ENCODE measurements around the gene TIE1.

GRCh38 chr1:43272161-43272560 lies 28.6 kb upstream of the TIE1 start:
- no peak for TF ChIP-seq CTCF (IDR thresholded peaks at IDR 0.05)
- no peak for TF ChIP-seq EP300 (IDR thresholded peaks at IDR 0.05)
- TF ChIP-seq POLR2A (IDR thresholded peaks at IDR 0.05) = no peak
- TF ChIP-seq POLR2AphosphoS5 (IDR thresholded peaks at IDR 0.05) = no peak
